Osteocyte (in vitro differentiated cells): Measurements from ENCODE around the gene MUC20. TPM values are rescaled to one million over a fixed set of nuclear protein-coding genes. Genes with fewer than 3 reads are reported as not detected.
"Not testable (repeated sequence)": the region's sequence is repeated elsewhere in the genome, so short reads cannot be mapped to it uniquely, and the experiment has no call there.

Experiments used
- DNase-seq: peaks from one replicate; pipeline ENCODE4 v3.0.0; 2021; ENCODE audit warnings: mixed read lengths; ENCODE audit not compliant: unreplicated experiment; ENCODE audit errors: extremely low spot score
- H3K27ac Mint-ChIP-seq: one replicate; pipeline ENCODE4 v1.8.0; 2021; ENCODE audit warnings: mild to moderate bottlenecking, mixed read lengths; ENCODE audit not compliant: unreplicated experiment
- H3K27me3 Mint-ChIP-seq: one replicate; pipeline ENCODE4 v1.8.0; 2021; ENCODE audit warnings: mixed read lengths; ENCODE audit not compliant: unreplicated experiment
- H3K36me3 Mint-ChIP-seq: one replicate; pipeline ENCODE4 v1.8.0; 2021; ENCODE audit warnings: mixed read lengths; ENCODE audit not compliant: unreplicated experiment
- H3K4me1 Mint-ChIP-seq: one replicate; pipeline ENCODE4 v1.8.0; 2021; ENCODE audit warnings: mixed read lengths; ENCODE audit not compliant: unreplicated experiment
- H3K4me3 Mint-ChIP-seq: one replicate; pipeline ENCODE4 v1.8.0; 2021; ENCODE audit warnings: mild to moderate bottlenecking, moderate library complexity, mixed read lengths; ENCODE audit not compliant: unreplicated experiment
- H3K9me3 Mint-ChIP-seq: one replicate; pipeline ENCODE4 v1.8.0; 2021; ENCODE audit warnings: mixed read lengths; ENCODE audit not compliant: unreplicated experiment
- long read RNA-seq: library from polyadenylated mRNA; unstranded; transcript quantifications from one replicate; pipeline ENCODE4 v2.0.0, GENCODE V29; 2021
- total RNA-seq: library from RNA; stranded (reverse); gene quantifications from 2 replicates; pipeline ENCODE4 v1.2.1, GENCODE V29; 2021

MUC20 gene, protein sequence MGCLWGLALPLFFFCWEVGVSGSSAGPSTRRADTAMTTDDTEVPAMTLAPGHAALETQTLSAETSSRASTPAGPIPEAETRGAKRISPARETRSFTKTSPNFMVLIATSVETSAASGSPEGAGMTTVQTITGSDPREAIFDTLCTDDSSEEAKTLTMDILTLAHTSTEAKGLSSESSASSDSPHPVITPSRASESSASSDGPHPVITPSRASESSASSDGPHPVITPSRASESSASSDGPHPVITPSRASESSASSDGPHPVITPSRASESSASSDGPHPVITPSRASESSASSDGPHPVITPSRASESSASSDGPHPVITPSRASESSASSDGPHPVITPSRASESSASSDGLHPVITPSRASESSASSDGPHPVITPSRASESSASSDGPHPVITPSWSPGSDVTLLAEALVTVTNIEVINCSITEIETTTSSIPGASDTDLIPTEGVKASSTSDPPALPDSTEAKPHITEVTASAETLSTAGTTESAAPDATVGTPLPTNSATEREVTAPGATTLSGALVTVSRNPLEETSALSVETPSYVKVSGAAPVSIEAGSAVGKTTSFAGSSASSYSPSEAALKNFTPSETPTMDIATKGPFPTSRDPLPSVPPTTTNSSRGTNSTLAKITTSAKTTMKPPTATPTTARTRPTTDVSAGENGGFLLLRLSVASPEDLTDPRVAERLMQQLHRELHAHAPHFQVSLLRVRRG
- 6.2 and 7.6 TPM in 2 replicates for total RNA-seq
- long read RNA-seq, result 0 reads

DNA sequence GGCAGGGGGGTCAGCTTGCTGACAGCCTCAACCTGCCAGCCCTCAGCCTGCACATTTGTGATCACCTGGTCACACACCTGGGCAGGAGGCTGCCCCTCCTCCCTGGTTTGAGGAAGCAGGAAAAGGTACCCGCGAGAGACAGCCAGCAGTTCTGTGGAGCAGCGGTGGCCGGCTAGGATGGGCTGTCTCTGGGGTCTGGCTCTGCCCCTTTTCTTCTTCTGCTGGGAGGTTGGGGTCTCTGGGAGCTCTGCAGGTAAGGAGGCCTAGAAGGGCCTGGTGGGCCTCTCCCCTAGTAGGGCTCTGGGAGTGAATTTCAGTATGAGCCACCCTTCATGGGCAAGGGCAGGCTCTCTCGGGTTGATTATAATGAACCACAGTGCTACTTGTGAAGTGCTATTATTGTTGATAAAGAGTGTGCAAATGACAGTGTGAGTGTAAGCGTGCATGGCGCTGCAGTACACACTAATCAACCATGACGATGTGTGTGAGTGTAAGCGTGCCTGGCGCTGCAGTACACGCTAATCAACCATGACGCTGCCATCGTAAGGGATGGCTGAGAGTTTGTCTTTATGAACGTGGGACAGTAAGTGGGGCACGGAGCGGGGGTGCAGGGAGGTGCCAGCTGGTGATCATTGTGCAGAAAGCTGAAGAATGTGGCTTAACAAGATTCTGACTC lies at the start of gene MUC20:
TSS of gene MUC20 (plus strand) at position 148 of the 676 bp plus-strand sequence. CDS start at position 178, 30 bp downstream.
- H3K36me3 Mint-ChIP-seq, H3K4me3 Mint-ChIP-seq, H3K4me1 Mint-ChIP-seq, H3K9me3 Mint-ChIP-seq, H3K27ac Mint-ChIP-seq, DNase-seq: not testable (repeated sequence)
- H3K27me3 Mint-ChIP-seq, result peaks cover 28% of the 10 kb centered on the region

DNA sequence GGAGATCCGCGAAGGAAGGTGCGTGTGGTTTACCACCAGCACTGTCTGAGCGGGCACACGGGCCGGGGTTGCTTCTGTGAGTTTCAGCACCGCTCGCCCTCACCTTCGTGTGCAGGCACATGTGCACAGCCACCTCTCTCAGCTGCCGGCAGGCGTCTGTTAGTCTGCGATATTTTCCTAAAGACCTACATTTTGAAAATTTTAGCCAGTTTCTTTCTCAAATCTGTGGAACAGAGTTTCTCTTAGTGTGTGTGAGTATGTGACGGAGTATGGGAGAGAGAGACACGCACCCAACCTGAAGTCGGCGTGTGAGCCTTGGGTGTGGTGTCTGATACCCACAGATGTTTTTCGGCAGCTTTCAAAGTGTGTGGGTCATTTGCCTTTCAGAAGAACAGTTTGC lies 49.5 kb upstream of the MUC20 start:
- not testable (repeated sequence) for H3K4me1 Mint-ChIP-seq, H3K4me3 Mint-ChIP-seq, H3K27me3 Mint-ChIP-seq, H3K9me3 Mint-ChIP-seq, DNase-seq, H3K27ac Mint-ChIP-seq
- H3K36me3 Mint-ChIP-seq, result peaks cover 22% of the 10 kb centered on the region

DNA sequence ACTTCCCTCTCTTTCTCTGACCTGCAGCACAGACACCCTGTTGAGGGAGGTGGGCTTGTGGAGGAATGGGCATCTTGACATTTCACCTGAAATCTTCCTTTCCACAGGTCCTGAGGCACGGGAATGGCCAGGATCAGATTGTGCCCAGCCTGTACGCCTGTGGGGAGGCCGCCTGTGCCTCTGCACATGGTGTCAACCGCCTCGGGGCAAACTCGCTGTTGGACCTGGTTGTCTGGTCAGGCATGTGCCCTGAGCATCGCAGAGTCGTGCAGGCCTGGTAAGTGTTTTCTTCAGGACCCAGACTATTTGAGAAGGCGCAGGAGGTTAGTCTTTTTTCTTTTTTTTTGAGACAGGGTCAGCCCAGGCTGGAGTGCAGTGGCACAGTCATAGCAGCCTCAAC lies 47.1 kb upstream of the MUC20 start:
- not testable (repeated sequence) for H3K27me3 Mint-ChIP-seq, DNase-seq, H3K4me3 Mint-ChIP-seq, H3K9me3 Mint-ChIP-seq, H3K27ac Mint-ChIP-seq, H3K4me1 Mint-ChIP-seq
- peaks cover 32% of the 10 kb centered on the region for H3K36me3 Mint-ChIP-seq

DNA sequence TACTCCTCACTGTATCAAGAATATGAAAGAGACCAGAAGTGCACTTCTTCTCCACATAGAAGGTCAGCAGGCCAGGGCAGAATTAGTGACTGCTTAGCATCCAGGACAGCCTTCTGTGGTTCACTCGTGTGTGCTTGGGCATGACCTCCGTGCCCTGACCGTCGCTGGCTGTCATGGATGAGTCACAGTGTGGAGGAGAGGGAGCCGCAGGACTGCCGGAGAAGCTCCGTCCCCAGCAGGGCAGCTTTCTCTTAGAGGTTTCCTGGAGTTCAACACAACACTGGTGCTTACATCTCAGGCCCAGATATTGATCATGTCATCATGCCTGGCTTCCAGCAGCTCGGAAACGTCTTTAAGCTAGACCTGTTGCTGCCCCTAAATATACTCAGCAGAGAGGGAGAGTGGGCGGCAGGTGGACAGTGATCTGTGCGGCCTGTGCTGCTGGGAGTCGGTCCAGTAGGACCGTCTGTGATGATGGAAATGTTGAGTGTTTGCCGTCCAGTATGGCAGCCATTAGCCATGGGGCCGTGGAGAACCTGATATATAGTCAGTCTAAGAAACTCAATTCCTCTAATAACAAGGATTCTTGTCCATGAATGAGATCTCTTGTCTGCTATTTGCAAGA lies 42.3 kb upstream of the MUC20 start:
- H3K4me1 Mint-ChIP-seq, H3K27ac Mint-ChIP-seq, H3K27me3 Mint-ChIP-seq, H3K4me3 Mint-ChIP-seq, H3K9me3 Mint-ChIP-seq, DNase-seq: not testable (repeated sequence)
- H3K36me3 Mint-ChIP-seq, result peaks cover 30% of the 10 kb centered on the region

DNA sequence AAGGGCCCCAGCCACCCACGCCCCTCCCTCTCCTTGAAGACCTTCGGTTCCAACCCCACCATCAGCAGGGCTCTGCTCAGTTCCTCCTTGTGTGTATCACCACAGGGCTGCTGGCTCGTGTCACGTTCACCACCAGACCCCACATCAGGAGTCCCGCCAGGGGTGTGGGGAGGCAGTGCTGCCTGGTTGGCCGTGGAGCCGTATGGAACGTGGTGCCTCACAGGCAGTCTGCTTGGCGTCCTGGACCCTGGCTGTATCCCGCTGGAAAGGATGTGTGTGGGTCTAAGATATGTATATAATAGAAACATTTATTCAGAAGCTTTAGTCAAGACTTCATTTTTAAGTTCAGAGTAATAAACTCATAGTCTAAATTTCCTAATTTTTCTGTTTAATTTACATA lies 40.1 kb upstream of the MUC20 start:
- not testable (repeated sequence) for H3K9me3 Mint-ChIP-seq, H3K27ac Mint-ChIP-seq, H3K4me1 Mint-ChIP-seq, DNase-seq, H3K4me3 Mint-ChIP-seq, H3K27me3 Mint-ChIP-seq
- H3K36me3 Mint-ChIP-seq, result peaks cover 33% of the 10 kb centered on the region

DNA sequence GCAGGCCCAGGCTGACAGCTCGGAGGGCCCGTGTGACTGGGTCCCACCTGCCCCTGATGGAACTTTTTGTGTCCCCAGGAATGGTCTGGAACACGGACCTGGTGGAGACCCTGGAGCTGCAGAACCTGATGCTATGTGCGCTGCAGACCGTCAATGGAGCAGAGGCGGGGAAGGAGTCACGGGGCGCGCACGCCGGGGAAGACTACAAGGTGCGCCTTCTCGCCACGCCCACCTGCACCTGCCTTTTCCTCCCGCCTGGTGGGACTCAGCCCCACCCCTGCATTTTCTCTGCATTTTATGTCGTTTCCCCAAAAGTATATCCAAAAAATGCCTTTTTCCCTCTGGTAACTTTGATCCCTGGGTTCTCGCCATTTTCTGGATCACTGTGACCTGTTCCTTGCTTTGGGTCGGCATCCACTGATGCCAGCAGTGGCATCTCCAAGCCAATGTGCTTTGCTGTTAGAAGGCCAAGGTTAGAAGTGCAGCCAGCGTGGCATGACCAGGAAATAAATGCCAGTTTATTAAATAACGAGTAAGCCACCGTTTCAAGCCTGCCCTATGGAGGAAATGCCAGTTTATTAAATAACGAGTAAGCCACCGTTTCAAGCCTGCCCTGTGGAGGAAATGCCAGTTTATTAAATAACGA lies 39.2 kb upstream of the MUC20 start:
- H3K4me1 Mint-ChIP-seq, H3K27ac Mint-ChIP-seq, DNase-seq, H3K27me3 Mint-ChIP-seq, H3K9me3 Mint-ChIP-seq, H3K4me3 Mint-ChIP-seq: not testable (repeated sequence)
- H3K36me3 Mint-ChIP-seq, result peaks cover 40% of the 10 kb centered on the region

DNA sequence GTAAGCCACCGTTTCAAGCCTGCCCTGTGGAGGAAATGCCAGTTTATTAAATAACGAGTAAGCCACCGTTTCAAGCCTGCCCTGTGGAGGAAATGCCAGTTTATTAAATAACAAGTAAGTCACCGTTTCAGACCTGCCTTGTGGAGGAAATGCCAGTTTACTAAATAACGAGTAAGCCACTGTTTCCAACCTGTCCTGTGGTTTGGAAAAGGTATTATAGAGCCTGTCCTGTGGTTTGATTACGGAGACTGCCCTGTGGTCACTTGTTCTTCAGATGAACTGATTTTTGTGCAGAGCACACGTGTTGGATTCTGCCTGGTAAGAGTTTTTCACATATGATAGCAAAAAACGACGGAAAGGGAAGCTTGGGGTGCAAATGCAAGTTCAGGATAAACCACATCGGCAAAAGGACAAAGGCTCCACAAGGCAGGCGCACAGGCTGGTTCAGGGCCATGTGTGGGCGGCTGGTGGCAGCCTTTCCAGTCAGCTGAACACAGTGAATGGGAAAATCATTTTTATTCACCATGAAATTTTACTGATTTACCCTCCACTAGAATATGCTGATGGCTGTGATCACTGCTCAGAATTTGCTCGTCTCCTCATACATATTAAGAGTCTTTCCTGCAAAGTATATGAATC lies 38.6 kb upstream of the MUC20 start:
- not testable (repeated sequence) for H3K27ac Mint-ChIP-seq, DNase-seq, H3K27me3 Mint-ChIP-seq, H3K9me3 Mint-ChIP-seq, H3K4me3 Mint-ChIP-seq, H3K4me1 Mint-ChIP-seq
- peaks cover 38% of the 10 kb centered on the region for H3K36me3 Mint-ChIP-seq

DNA sequence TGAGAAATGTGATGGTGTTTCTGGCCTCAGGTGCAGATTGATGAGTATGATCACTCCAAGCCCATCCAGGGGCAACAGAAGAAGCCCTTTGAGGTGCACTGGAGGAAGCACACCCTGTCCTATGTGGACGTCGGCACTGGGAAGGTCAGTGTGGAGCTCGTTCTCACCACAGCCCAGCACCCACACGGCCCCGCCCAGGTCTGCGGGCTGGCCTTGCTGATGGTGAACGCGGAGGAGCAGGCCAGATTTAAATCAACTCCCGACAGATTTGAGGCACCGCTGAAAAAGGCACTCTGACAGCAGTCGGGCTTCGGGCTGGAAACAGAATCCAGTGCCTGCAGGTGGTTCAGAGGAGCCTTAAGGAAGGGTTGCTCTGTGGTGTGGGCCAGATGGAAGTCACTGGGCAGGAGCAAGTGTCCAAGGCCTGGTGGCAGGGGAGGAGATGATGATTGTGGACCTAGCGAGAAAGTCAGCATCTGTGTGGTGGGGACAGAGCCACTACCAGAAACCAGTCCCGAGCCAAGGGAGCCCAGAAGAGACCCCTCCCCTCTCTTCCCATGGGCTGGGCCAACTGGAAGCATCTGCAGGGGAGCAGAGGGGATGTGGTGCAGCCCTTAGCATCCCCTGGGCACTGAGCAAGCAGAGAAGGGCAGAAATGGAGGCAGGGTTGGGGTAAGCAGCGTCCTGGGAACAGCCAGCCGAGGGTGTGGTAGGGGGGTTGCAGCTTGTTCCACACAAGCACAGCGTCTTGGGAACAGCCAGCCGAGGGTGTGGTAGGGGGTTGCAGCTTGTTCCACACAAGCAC lies 36.9 kb upstream of the MUC20 start:
- not testable (repeated sequence) for H3K4me3 Mint-ChIP-seq, H3K9me3 Mint-ChIP-seq
- H3K36me3 Mint-ChIP-seq, result peaks cover 33% of the 10 kb centered on the region

DNA sequence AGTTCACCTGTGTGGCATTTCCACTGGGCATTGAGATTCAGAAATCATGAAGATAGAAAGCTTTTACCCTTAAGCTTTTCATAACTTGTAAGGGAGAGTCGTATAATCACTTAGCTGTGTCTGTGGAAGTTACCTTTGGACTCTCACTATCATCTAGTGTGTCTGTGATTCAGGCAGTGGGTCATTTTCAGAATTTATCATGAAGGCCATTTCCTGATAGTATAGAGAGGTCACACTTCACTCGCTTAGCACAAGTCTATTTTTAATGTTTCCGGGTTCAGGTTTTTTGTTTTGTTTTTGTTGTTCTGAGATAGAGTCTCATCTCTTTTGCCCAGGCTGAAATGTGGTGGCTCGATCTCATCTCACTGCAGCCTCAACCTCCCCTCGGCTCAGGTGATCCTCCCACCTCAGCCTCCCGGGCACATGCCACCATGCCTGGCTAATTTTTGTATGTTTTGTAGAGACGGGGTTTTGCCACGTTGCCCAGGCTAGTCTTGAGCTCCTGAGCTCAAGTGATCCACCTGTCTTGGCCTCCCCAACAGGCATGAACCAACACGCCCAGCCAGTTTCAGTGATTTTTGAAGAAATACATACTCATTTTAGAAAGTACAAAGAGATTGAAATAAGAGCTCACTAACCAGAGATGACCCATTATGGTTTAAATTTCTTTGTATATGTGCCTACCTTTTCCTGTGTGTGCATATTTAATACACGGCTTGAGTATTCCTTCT lies 36.1 kb upstream of the MUC20 start:
- not testable (repeated sequence) for DNase-seq, H3K4me3 Mint-ChIP-seq, H3K27ac Mint-ChIP-seq, H3K9me3 Mint-ChIP-seq, H3K27me3 Mint-ChIP-seq, H3K4me1 Mint-ChIP-seq
- peaks cover 37% of the 10 kb centered on the region for H3K36me3 Mint-ChIP-seq

More for the DNA sequence above, 36.9 kb upstream of the MUC20 start:
- not testable (repeated sequence) for H3K27me3 Mint-ChIP-seq, H3K27ac Mint-ChIP-seq, H3K4me1 Mint-ChIP-seq
- peak; percentile 82 for DNase-seq
